Liver (tissue), 9 donors: ENCODE data around the gene DISP3. TPM values are rescaled to one million over a fixed set of nuclear protein-coding genes. Genes with fewer than 3 reads are reported as not detected.

ENCODE experiments used
- DNase-seq: peaks from one replicate; pipeline ENCODE4 v3.0.0-alpha.2; 2017; ENCODE audit warnings: low spot score
- H3K27ac ChIP-seq, 2 donors: one replicate each; pipeline ENCODE4 v1.7.0; 2013; ENCODE audit warnings: inconsistent platforms in 2 of 2, low read length in 2 of 2, control low read depth in 1 of 2, low read depth in 1 of 2, mild to moderate bottlenecking in 1 of 2
- H3K27me3 ChIP-seq, 4 donors: one replicate each; pipeline versions ENCODE4 v1.6.1 to v1.7.0; 2013; ENCODE audit warnings: low read length in 3 of 4, inconsistent platforms in 1 of 4, mild to moderate bottlenecking in 1 of 4, moderate library complexity in 1 of 4; ENCODE audit not compliant: control insufficient read depth in 4 of 4, insufficient read depth in 4 of 4
- H3K36me3 ChIP-seq, 4 donors: one replicate each; pipeline versions ENCODE4 v1.6.1 to v1.7.0; 2013; ENCODE audit warnings: low read length in 3 of 4, mild to moderate bottlenecking in 3 of 4, low read depth in 1 of 4, moderate library complexity in 1 of 4; ENCODE audit not compliant: control insufficient read depth in 4 of 4, insufficient read depth in 3 of 4
- H3K4me1 ChIP-seq, 4 donors: one replicate each; pipeline versions ENCODE4 v1.6.1 to v1.7.0; 2013; ENCODE audit warnings: low read length in 3 of 4, mild to moderate bottlenecking in 3 of 4, moderate library complexity in 1 of 4; ENCODE audit not compliant: control insufficient read depth in 4 of 4, insufficient read depth in 4 of 4
- H3K4me3 ChIP-seq, 3 donors: one replicate each; pipeline versions ENCODE4 v1.6.1 to v1.7.0; 2013; ENCODE audit warnings: low read length in 3 of 3, control low read depth in 1 of 3, low read depth in 1 of 3, mild to moderate bottlenecking in 1 of 3
- H3K9ac ChIP-seq, 2 donors: one replicate each; pipeline ENCODE4 v1.7.0; 2013; ENCODE audit warnings: low read length in 2 of 2, mild to moderate bottlenecking in 2 of 2, moderate library complexity in 2 of 2, control low read depth in 1 of 2, low read depth in 1 of 2
- H3K9me3 ChIP-seq, 4 donors: one replicate each; pipeline versions ENCODE4 v1.6.1 to v1.7.0; 2013; ENCODE audit warnings: low read length in 3 of 4; ENCODE audit not compliant: control insufficient read depth in 4 of 4
- ATF3 ChIP-seq: IDR thresholded peaks from 2 replicates; pipeline ENCODE4 v1.6.1; 2016; ENCODE audit warnings: antibody characterized with exemption
- CTCF ChIP-seq: fragments of 150-350 bp; IDR thresholded peaks from 2 replicates; pipeline ENCODE4 v1.5.1; 2017; ENCODE audit warnings: improper control_type of control experiment, low read depth, low read length; ENCODE audit not compliant: missing input control
- EGR1 ChIP-seq, 2 donors: IDR thresholded peaks; 2 replicates each; pipeline ENCODE4 v1.6.1; 2016 to 2018; ENCODE audit warnings: antibody characterized with exemption in 2 of 2, low read depth in 2 of 2
- GABPA ChIP-seq, 2 donors: IDR thresholded peaks in 1 of 2; conservative IDR thresholded peaks in 1 of 2; 2 replicates each; pipeline ENCODE4 v1.6.1; 2016; ENCODE audit warnings: antibody characterized with exemption in 2 of 2, mild to moderate bottlenecking in 1 of 2, moderate library complexity in 1 of 2
- NR2F2 ChIP-seq: IDR thresholded peaks from 2 replicates; pipeline ENCODE4 v1.6.1; 2016; ENCODE audit warnings: antibody characterized with exemption
- RXRA ChIP-seq, 2 donors: IDR thresholded peaks; 2 replicates each; pipeline ENCODE4 v1.6.1; 2017 to 2018; ENCODE audit warnings: antibody characterized with exemption in 2 of 2, mild to moderate bottlenecking in 1 of 2
- WGBS: extraction: QIAGEN DNeasy Blood & Tissue Kit; methylation state at CpG from one replicate; pipeline ENCODE4 v1.1.7; 2013; 5-methylcytosine and 5-hydroxymethylcytosine counted together
- polyA plus RNA-seq, 2 donors: library from polyadenylated mRNA; stranded (reverse) in 1 of 2; unstranded in 1 of 2; fragments of 200-250 nt in 1 of 2; fragments of >200 nt in 1 of 2; fragmentation: Nextera tagmentation in 1 of 2; extraction: Ambion mirVana in 1 of 2; gene quantifications; one replicate each; pipeline versions ENCODE4 v1.2.1 to v1.2.3, GENCODE V29; 2013 to 2015
- total RNA-seq, 2 donors: library from RNA; depleted of rRNA; stranded (reverse); fragments of >200 nt; gene quantifications; one replicate each; pipeline ENCODE4 v1.2.3, GENCODE V29; 2014
- TF ChIP-seq, protein P1 (sequence below): IDR thresholded peaks from 2 replicates; pipeline ENCODE4 v1.6.1; 2016; ENCODE audit warnings: antibody characterized with exemption
- TF ChIP-seq, protein P2 (sequence below): IDR thresholded peaks from 2 replicates; pipeline ENCODE4 v1.6.1; 2016; ENCODE audit warnings: antibody characterized with exemption
- donor health status: healthy.
- donor health status: healthy.
- donor health status: healthy.
- donor health status: healthy.
- donor health status: healthy.

DISP3 gene
- total and polyA plus RNA-seq, 4 donors, result 0.02 to 0.08 TPM; not detected in 2

GRCh38 chr1:11525516-11525915 lies 46.6 kb downstream of the DISP3 start (continued):
- no peak for TF ChIP-seq ATF3

DNA sequence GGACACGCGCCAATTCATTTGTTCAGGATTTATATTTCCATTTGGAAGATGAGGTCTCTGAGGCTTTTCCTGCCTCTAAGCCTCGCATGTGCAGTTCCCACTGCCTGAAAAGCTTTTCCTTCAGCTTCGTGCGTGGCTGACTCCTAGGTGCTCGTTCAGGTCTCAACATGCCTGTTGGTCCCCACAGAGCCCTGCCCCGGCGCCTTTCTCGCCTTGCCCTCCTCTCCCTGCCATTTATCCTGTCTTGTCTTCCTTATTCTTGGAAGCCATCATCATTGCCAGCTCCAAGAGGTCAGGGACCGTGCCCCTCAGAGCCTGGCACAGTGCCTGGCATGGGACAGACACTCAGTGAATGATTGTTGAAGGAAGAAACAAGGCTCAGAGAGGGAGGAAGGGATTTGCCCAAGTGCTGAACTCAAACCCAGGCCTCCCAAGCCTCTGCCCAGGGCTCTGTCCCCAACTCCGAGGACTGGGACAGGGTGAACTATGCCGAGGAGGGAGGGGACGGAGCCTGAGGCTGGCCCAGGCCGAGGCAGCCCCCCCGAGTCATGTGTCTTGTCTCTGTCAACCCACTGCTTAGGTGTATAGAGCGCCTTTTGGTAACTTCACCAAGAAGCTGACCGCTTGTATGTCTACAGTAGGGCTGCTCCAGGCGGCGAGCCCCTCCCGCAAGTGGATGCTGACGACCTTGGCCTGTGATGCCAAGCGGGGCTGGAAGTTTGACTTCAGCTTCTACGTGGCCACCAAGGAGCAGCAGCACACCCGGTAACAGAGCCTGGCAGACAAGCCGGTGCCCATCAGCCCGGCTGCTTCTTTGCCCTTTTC lies 47.3 kb downstream of the DISP3 start:
- 80% methylated on average over 26 of the region's 26 CpGs for WGBS
- no peak for DNase-seq

More for the DNA sequence above, 47.3 kb downstream of the DISP3 start:
- Histone ChIP-seq H3K4me3 (no peak overlapping the region), H3K9ac (no peak overlapping the region), H3K27me3 (no peaks in the 10 kb centered on the region), H3K27ac (no peak overlapping the region), H3K4me1 (no peaks in the 10 kb centered on the region), H3K9me3 (no peaks in the 10 kb centered on the region), H3K36me3 (no peaks in the 10 kb centered on the region)
- TF ChIP-seq EGR1 (IDR thresholded peaks at IDR 0.05; ENCODE audit: low read depth in 2 of 2) (no peak), CTCF (no peak), GABPA (IDR thresholded peaks at IDR 0.05 in 1 of 2, conservative IDR thresholded peaks at IDR 0.05 in 1 of 2) (no peak), RXRA (IDR thresholded peaks at IDR 0.05) (no peak), NR2F2 (no peak), ATF3 (no peak)
- TF ChIP-seq, protein P1, sequence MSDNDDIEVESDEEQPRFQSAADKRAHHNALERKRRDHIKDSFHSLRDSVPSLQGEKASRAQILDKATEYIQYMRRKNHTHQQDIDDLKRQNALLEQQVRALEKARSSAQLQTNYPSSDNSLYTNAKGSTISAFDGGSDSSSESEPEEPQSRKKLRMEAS, result no peak
- TF ChIP-seq, protein P2, sequence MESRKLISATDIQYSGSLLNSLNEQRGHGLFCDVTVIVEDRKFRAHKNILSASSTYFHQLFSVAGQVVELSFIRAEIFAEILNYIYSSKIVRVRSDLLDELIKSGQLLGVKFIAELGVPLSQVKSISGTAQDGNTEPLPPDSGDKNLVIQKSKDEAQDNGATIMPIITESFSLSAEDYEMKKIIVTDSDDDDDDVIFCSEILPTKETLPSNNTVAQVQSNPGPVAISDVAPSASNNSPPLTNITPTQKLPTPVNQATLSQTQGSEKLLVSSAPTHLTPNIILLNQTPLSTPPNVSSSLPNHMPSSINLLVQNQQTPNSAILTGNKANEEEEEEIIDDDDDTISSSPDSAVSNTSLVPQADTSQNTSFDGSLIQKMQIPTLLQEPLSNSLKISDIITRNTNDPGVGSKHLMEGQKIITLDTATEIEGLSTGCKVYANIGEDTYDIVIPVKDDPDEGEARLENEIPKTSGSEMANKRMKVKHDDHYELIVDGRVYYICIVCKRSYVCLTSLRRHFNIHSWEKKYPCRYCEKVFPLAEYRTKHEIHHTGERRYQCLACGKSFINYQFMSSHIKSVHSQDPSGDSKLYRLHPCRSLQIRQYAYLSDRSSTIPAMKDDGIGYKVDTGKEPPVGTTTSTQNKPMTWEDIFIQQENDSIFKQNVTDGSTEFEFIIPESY, result no peak
